AG09319 (cell line): ENCODE results near the gene ACSF2.

Experiments
- DNase-seq: peaks from one replicate; pipeline ENCODE4 v3.0.0-alpha.2; 2010; ENCODE audit warnings: low read depth; ENCODE audit errors: extremely low read depth
- TF ChIP-seq, protein P1 (sequence below): IDR thresholded peaks from 2 replicates; pipeline ENCODE4 v1.5.1; 2011; ENCODE audit warnings: low read depth, mild to moderate bottlenecking, inconsistent platforms, low read length, moderate library complexity

The ACSF2 gene

DNA sequence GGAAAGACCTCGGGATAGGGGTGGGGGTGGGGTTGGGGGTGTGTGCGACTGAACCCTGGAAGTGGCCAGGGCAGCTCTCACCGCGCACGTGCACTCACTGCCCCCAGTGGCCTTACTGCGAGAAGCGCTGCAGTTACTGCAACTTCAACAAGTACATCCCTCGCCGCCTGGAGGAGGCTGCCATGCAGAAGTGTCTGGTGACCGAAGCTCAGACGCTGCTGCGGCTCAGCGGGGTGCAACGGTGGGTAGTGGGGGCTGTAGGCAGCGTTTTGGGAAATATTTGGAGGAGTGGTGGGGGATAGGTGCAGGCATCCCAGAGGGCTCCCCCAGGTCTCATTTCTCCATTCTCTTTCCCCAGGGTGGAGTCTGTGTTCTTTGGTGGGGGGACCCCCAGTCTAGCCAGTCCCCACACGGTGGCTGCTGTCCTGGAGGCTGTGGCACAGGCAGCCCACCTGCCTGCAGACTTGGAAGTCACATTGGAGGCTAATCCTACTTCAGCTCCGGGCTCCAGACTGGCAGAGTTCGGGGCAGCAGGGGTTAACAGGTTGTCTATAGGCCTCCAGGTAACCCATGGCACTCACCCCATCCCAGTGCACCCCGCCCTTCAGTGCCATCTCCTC lies 53.6 kb downstream of the ACSF2 start:
- DNase-seq = peak; percentile 54
- TF ChIP-seq, protein P1, sequence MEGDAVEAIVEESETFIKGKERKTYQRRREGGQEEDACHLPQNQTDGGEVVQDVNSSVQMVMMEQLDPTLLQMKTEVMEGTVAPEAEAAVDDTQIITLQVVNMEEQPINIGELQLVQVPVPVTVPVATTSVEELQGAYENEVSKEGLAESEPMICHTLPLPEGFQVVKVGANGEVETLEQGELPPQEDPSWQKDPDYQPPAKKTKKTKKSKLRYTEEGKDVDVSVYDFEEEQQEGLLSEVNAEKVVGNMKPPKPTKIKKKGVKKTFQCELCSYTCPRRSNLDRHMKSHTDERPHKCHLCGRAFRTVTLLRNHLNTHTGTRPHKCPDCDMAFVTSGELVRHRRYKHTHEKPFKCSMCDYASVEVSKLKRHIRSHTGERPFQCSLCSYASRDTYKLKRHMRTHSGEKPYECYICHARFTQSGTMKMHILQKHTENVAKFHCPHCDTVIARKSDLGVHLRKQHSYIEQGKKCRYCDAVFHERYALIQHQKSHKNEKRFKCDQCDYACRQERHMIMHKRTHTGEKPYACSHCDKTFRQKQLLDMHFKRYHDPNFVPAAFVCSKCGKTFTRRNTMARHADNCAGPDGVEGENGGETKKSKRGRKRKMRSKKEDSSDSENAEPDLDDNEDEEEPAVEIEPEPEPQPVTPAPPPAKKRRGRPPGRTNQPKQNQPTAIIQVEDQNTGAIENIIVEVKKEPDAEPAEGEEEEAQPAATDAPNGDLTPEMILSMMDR = peak; percentile 56

DNA sequence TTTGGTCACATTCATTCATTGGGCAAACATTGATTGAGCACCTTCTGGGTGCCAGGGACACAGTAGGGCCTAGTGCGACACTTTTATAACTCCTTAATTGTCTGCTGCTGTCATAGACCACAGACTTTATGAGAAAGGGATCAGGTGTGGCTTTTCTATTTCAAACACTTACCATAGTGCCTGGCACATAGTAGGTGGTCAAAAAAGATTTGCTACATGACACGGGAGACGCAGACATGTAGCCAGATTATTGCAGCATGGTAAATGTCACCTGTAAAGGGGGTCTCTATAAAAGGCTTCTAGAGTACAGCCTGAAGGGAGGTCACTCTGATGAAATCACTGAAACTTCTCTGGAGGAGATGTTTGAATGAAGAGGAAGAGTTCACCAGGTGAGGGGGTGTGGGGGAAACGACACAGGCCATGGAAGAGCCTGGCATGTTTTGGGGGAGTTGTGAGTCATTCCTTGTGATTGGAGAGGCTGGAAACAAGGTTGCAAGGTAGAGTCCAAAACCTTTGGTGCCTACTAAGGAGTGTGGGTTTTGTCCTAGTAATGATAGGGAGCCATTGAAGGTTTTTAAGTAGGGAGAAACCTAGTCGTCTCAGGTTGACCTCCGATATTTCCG lies 54.2 kb downstream of the ACSF2 start:
- DNase-seq = no peak

DNA sequence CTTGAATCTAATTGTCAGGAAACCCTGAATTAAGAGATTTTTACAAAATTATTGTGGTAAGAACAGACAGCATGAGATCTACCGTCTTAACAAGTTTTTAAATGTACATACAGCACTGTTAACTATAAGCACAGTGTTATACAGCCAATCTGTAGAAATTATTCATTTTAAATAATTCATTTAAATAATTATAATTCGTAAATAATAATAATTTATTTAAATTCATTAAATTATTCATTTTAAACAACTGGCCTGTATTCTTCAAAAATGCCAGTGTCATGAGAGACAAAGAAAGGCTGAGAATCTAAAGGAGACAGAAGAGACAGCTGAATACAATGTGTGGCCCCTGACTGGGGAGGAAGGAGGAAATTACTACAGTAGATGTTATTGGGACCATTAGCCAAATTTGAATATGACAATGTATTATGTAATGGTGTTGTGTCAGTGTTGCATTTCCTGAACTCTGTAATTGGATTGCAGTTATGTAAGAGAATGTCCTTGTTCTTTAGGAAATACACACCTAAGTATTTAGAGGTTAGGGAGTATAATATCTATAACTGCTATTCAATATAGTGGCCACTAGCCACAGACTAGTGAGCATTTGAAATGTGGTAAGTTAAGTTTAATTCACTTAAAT lies 55.0 kb downstream of the ACSF2 start:
- DNase-seq = no peak
- TF ChIP-seq, protein P1 = no peak

More for the DNA sequence above, 54.2 kb downstream of the ACSF2 start:
- TF ChIP-seq, protein P1 = no peak

DNA sequence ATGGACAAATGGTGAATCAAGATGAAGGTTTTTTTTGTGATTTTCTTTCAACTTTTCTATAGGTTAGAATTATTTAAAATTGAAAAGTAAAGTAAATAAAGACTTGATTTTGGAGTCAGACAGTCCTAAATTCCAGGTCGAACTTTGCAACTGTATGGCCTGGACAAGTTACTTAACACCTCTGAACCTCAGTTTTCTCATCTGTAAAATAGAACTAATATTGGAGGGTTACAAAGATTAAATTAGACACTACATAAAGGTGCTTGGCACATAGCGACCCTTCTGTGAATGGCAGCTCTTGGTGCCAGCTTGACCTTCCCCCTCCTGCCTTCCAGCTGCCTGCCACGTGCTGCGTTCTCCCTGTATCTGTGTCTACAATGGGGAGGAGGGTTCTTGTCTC lies 55.6 kb downstream of the ACSF2 start:
- DNase-seq = no peak
- TF ChIP-seq, protein P1 = no peak

DNA sequence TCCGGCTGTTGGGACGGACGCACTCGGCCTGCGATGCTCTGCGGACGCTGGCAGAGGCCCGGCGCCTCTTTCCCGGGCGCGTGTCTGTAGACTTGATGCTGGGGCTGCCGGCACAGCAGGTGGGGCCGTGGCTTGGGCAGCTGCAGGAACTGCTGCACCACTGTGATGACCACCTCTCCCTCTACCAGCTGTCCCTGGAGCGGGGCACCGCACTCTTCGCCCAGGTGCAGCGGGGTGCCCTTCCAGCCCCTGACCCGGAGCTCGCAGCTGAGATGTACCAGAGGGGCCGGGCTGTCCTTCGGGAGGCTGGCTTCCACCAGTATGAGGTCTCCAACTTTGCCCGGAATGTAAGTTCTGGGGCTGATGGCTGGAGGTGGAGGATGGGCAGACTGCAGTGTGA lies 56.1 kb downstream of the ACSF2 start:
- no peak for DNase-seq
- TF ChIP-seq, protein P1 = no peak

DNA sequence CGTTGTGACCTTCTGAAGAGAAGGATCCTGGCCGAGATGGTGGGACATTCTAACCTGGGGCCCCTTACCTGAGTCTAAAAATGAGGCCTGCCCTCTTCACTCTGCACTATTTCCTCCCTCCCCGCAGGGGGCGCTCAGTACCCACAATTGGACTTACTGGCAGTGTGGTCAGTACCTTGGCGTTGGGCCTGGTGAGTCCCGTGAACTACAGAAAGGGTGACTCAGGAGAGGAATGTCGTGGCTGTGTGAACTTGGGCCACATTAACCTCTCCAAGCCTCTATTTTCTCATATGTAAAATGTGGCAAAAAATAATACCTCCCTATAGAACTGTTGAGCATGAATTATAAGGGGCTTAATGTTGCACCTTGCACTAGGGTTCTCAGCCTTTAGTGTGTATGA lies 56.5 kb downstream of the ACSF2 start:
- DNase-seq = peak; percentile 90
- TF ChIP-seq, protein P1 = peak; percentile 87

DNA sequence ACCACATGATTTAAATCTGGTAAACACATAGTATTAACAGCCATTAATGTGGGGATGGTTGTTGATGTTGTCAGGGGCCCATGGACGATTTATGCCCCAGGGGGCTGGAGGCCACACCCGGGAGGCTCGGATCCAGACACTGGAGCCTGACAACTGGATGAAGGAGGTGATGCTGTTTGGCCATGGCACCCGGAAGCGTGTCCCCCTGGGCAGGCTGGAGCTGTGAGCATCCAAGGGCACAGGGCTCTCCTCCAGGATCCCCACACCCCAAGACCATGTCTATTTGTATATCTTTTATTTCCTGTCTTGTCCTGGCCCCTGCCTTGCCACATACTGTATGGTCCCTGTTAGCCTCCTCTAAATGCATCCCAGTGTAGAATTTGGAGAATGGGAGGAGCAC lies 57.2 kb downstream of the ACSF2 start:
- DNase-seq = no peak
- TF ChIP-seq, protein P1 = no peak
